Pancreas (tissue), 10 donors: ENCODE measurements around the gene CNGA2. TPM values are rescaled to one million over a fixed set of nuclear protein-coding genes. Genes with fewer than 3 reads are reported as not detected.

ENCODE experiments used
- ATAC-seq, 4 donors: fragments of 200-7000 bp; cut with Tn5 transposase; one replicate each; pipeline versions ENCODE4 v1.8.0 to v1.9.1; 2020; ENCODE audit warnings: mild to moderate bottlenecking in 4 of 4, moderate library complexity in 4 of 4
- DNase-seq, 6 donors: peaks; one replicate each; pipeline ENCODE4 v3.0.0-alpha.2; 2020
- FAIRE-seq: peaks from 2 replicates; lab custom pipeline; 2012; peaks lifted over from hg19 to GRCh38; lab: Jason Lieb, UNC
- H3K27ac ChIP-seq, 4 donors: fragments of 200-600 bp; sonication (generic); 1 replicate in 3 of 4; 2 replicates in 1 of 4; pipeline versions ENCODE4 v1.5.0 to v1.8.0; 2020
- H3K27me3 ChIP-seq, 4 donors: fragments of 200-600 bp; one replicate each; pipeline ENCODE4 v1.8.0; 2021
- H3K36me3 ChIP-seq, 3 donors: fragments of 200-600 bp; sonication (generic) in 1 of 3; one replicate each; pipeline versions ENCODE4 v1.5.0 to v1.8.0; 2020 to 2021
- H3K4me1 ChIP-seq, 3 donors: fragments of 200-600 bp; one replicate each; pipeline ENCODE4 v1.8.0; 2021
- H3K4me3 ChIP-seq, 4 donors: fragments of 200-600 bp; sonication (generic) in 2 of 4; one replicate each; pipeline versions ENCODE4 v1.5.0 to v1.8.0; 2020 to 2021
- H3K9me3 ChIP-seq, 4 donors: fragments of 200-600 bp; one replicate each; pipeline ENCODE4 v1.8.0; 2021
- WGBS, 2 donors: extraction: QIAGEN DNeasy Blood & Tissue Kit; methylation state at CpG; one replicate each; pipeline ENCODE4 v1.1.7; 2013; 5-methylcytosine and 5-hydroxymethylcytosine counted together
- intact Hi-C, 3 donors: fragments of 100-400 bp; cut with DNase I; formaldehyde crosslinking; loops; one replicate each; pipeline versions ENCODE4 v1.11.1 to v1.14.2; 2022
- polyA plus RNA-seq, 2 donors: library from polyadenylated mRNA; stranded (reverse); fragments of 200-250 nt; gene quantifications; one replicate each; pipeline ENCODE4 v1.2.3, GENCODE V29; 2013
- total RNA-seq, 6 donors: library from RNA; stranded (reverse); fragmentation: NEBNext Ultra II Directional in 4 of 6; extraction: Animal tissue kit (Norgen Biotek cat#: 25700) in 4 of 6; gene quantifications; one replicate each; pipeline versions ENCODE4 v1.2.1 to v1.2.4, GENCODE V29; 2021 to 2023
- TF ChIP-seq, protein P1 (sequence below), 4 donors: fragments of 200-600 bp; sonication (generic) in 3 of 4; IDR thresholded peaks; one replicate each; pipeline versions ENCODE4 v1.5.0 to v1.8.0; 2021; ENCODE audit warnings: antibody characterized with exemption in 4 of 4
- donor health status: healthy with polysubstance abuse.
- donor health status: DM: no; HTN: no; CAD: no; lungs with moderate emphysema.
- donor health status: DM: no; HTN: no; CAD: no.
- donor health status: control.
- donor health status: control.
- donor health status: Bipolar disorder and iron deficiency.
- donor health status: DM: yes; HTN: yes; CAD: no.
- donor health status: DM: no; HTN: no; CAD: no.
- donor health status: DM: no; HTN: no; CAD: no.
- donor health status: DM: yes; HTN: yes; CAD: no.

The CNGA2 gene
- total and polyA plus RNA-seq, 8 donors, result not detected

DNA sequence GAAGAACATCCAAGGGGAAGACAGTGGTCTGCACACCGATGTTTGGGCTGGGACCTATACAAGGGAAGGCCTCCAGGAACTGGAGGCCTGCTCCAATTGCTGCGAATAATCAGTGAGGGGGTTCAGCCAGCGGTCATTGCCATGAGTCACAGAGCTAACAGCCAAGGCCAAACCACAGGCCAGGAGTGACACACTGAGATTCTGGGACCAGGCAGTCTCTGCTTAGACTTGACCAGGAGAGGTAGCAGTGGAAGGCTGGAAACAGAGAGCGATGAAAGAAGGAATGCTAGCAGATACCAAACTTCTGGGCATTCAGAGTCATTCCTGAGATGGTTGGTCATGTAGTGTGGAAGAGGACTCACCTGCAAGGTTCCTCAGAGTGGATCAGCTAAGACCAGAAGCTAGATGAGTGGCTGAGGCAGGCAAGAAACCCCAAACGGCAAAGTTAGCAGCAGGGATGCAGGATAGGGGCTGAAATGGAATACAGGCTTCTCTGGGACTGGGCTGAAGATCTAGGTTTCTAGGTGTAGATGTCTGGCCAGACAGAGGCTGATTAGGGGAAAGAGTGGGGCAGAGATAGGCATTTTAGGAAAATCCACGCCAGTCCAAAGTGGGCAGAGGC lies 54.7 kb downstream of the CNGA2 start:
- intact Hi-C loops, result no loop called here
- H3K27me3 ChIP-seq, result peaks cover 0 to 5% (median 0%) of the 10 kb centered on the region in 4 donors
- WGBS, 2 donors, result 75 to 77% methylated on average over 6 of the region's 6 CpGs
- TF ChIP-seq, protein P1, sequence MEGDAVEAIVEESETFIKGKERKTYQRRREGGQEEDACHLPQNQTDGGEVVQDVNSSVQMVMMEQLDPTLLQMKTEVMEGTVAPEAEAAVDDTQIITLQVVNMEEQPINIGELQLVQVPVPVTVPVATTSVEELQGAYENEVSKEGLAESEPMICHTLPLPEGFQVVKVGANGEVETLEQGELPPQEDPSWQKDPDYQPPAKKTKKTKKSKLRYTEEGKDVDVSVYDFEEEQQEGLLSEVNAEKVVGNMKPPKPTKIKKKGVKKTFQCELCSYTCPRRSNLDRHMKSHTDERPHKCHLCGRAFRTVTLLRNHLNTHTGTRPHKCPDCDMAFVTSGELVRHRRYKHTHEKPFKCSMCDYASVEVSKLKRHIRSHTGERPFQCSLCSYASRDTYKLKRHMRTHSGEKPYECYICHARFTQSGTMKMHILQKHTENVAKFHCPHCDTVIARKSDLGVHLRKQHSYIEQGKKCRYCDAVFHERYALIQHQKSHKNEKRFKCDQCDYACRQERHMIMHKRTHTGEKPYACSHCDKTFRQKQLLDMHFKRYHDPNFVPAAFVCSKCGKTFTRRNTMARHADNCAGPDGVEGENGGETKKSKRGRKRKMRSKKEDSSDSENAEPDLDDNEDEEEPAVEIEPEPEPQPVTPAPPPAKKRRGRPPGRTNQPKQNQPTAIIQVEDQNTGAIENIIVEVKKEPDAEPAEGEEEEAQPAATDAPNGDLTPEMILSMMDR (IDR thresholded peaks at IDR 0.05), result no peak
- H3K36me3 ChIP-seq, result no peaks in the 10 kb centered on the region
- H3K9me3 ChIP-seq, result no peaks in the 10 kb centered on the region
- peak in 1 of 6 donors; percentile 18 for DNase-seq
- no peaks in the 10 kb centered on the region for H3K4me1 ChIP-seq
- peak in 3 of 4 donors; percentile 42 to 71 (median 67) for ATAC-seq
- no peak for FAIRE-seq
- no peak overlapping the region for H3K27ac ChIP-seq
- no peak overlapping the region for H3K4me3 ChIP-seq

DNA sequence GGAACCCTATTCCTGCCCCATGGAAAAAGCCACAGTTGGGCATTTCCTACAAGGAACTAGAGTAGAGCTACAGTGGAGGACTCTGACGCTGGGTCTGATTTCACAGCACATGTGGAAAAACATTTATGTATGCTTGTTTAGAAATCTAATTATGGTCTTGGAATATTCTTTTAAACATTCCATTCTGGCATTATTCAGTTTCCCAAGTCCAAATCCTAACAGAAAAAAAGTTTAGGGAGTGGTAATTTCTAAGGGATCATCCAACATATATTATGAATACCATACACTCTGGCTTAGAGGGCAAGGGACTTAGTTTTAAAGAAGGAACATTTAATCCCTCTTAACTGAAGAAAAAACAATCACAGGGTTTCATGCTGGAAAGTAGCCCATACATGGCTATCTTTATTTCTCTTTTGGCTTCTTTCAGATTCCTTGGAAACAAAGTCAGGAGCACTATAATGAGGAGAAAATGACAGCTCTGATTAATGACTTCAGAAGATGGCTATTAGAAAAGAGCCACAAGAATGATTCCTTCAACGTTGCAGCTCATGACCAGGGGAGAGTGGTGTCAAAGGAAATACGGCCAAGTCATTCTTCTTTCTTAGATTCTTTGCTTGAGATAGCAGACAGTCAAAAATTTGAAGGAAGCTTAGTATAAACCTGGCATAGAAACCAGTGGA lies 56.1 kb downstream of the CNGA2 start:
- TF ChIP-seq, protein P1 (IDR thresholded peaks at IDR 0.05), result no peak
- ATAC-seq (no peak), FAIRE-seq (no peak)

DNA sequence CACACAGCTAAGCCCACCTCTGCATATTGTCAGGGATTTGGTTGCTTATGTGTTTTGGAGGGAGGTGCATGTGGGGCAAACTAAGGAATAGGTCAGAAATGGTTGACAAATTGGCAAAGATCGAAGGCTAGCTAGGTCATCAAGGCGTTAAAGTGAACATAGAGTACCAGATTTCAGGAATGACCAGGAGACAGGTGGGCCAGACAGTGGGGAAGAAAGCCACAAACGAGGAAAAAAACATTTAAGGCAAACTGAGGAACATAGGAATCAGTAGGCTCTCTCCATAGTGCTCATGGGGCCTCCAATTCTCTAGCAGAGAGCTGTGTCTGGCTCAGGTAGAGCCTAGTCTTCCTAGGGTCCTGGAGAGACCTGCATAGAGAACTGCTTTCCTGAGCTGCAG lies 57.4 kb downstream of the CNGA2 start:
- H3K9me3 ChIP-seq, result no peaks in the 10 kb centered on the region
- no peaks in the 10 kb centered on the region for H3K36me3 ChIP-seq
- no peaks in the 10 kb centered on the region for H3K4me1 ChIP-seq
- DNase-seq (no peak), FAIRE-seq (no peak), ATAC-seq (no peak)
- TF ChIP-seq, protein P1 (IDR thresholded peaks at IDR 0.05), result no peak
- intact Hi-C loops, result no loop called here
- no peak overlapping the region for H3K27ac ChIP-seq
- 43 to 78% methylated on average over 3 of the region's 3 CpGs for WGBS, 2 donors
- H3K27me3 ChIP-seq, result no peaks in the 10 kb centered on the region
- H3K4me3 ChIP-seq, result no peak overlapping the region

More for the DNA sequence above, 56.1 kb downstream of the CNGA2 start:
- Histone ChIP-seq H3K27me3 (peaks cover 0 to 2% (median 0%) of the 10 kb centered on the region in 4 donors), H3K9me3 (no peaks in the 10 kb centered on the region), H3K4me3 (no peak overlapping the region), H3K36me3 (no peaks in the 10 kb centered on the region), H3K4me1 (no peaks in the 10 kb centered on the region), H3K27ac (no peak overlapping the region)
- DNase-seq, result no peak
- 65 to 81% methylated on average over 3 of the region's 3 CpGs for WGBS, 2 donors
- intact Hi-C loops, result no loop called here

DNA sequence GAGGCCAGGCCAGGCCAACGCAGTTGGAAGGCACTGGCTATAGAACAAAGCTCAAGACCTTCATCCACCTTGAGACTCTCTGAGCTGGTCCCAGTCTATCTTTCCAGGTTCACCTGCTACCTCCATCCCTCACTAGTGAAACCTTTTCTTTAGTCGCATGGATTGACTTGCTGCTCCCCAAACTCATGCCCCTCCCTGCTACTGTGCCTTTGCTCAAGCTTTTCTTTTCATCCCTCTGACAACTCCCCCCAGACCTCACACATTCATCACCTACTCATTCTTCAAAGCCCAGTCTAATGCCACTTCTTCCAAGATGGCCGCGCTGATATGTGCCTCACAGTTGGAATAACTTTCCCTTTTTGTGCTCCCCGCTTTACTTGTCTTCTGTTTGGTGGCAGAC lies 58.0 kb downstream of the CNGA2 start:
- no peaks in the 10 kb centered on the region for H3K36me3 ChIP-seq
- no peaks in the 10 kb centered on the region for H3K9me3 ChIP-seq
- H3K27me3 ChIP-seq, result no peaks in the 10 kb centered on the region
- ATAC-seq, result no peak
- WGBS, 2 donors, result 66 to 87% methylated on average over 5 of the region's 5 CpGs
- no peak for DNase-seq
- FAIRE-seq, result no peak
- H3K27ac ChIP-seq, result no peak overlapping the region
- no peak overlapping the region for H3K4me3 ChIP-seq
- intact Hi-C loops, result no loop called here
- H3K4me1 ChIP-seq, result no peaks in the 10 kb centered on the region
- TF ChIP-seq, protein P1 (IDR thresholded peaks at IDR 0.05), result no peak

DNA sequence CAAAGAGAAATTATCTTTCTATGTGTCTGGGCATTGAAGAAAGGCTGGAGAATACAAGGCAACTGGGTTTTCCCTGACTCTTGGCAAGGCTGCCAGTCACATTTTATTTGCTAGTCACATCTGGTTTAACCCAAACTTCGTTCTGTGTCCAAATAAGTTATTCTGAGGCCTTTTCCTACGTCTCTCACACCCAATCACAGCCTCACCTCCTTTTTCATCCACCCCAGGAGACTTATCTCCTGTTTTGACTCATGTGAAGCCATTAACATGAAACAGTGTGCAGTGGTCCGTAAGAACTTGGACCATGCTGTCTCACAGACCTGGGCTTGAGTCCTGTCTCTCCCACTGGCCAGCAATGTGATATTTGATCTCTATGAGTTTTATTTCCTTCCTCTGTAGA lies 59.3 kb downstream of the CNGA2 start:
- H3K4me3 ChIP-seq, result no peak overlapping the region
- no peaks in the 10 kb centered on the region for H3K36me3 ChIP-seq
- TF ChIP-seq, protein P1 (IDR thresholded peaks at IDR 0.05), result no peak
- no peak for DNase-seq
- intact Hi-C loops, result no loop called here
- H3K9me3 ChIP-seq, result no peaks in the 10 kb centered on the region
- 50 to 76% methylated on average over 3 of the region's 3 CpGs for WGBS, 2 donors
- FAIRE-seq, result no peak
- no peak overlapping the region for H3K27ac ChIP-seq
- H3K4me1 ChIP-seq, result no peaks in the 10 kb centered on the region
- peaks cover 0 to 2% (median 0%) of the 10 kb centered on the region in 4 donors for H3K27me3 ChIP-seq
- ATAC-seq, result no peak
